NCI-H524 (cell line): ENCODE measurements around the gene LRRC37B.
"Not testable (repeated sequence)": the region's sequence is repeated elsewhere in the genome, so short reads cannot be mapped to it uniquely, and the experiment has no call there.

Experiments
- DNase-seq, 2 experiments: peaks; one replicate each; lab custom pipeline; 2025; lab: John Stamatoyannopoulos, UW

The LRRC37B gene

GRCh38 chr17:32006957-32007462 lies at the start of gene LRRC37B:
Gene LRRC37B (plus strand): TSS chr17:32007383. CDS start chr17:32021393, 14,010 bp downstream.
- DNase-seq = peak; percentile 71 to 78

DNA sequence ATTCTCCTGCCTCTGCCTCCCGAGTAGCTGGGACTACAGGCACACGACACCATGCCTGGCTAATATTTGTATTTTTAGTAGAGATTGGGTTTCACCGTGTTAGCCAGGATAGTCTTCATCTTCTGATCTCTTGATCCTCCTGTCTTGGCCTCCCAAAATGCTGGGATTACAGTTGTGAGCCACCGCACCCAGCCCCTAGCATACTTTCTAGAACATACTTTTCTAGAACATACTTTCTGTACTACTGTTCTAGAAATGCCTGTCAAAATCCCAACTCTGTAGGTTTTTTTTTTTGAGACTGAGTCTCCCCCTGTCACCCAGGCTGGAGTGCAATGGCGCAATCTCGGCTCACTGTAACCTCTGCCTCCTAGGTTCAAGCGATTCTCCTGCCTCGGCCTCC lies 43.1 kb upstream of the LRRC37B start:
- DNase-seq = not testable (repeated sequence)

- no peak for DNase-seq
Measured at GRCh38 chr17:31967648-31968047, 39.5 kb upstream of the LRRC37B start.

GRCh38 chr17:31970416-31970815 lies 36.8 kb upstream of the LRRC37B start:
- DNase-seq = not testable (repeated sequence)

DNA sequence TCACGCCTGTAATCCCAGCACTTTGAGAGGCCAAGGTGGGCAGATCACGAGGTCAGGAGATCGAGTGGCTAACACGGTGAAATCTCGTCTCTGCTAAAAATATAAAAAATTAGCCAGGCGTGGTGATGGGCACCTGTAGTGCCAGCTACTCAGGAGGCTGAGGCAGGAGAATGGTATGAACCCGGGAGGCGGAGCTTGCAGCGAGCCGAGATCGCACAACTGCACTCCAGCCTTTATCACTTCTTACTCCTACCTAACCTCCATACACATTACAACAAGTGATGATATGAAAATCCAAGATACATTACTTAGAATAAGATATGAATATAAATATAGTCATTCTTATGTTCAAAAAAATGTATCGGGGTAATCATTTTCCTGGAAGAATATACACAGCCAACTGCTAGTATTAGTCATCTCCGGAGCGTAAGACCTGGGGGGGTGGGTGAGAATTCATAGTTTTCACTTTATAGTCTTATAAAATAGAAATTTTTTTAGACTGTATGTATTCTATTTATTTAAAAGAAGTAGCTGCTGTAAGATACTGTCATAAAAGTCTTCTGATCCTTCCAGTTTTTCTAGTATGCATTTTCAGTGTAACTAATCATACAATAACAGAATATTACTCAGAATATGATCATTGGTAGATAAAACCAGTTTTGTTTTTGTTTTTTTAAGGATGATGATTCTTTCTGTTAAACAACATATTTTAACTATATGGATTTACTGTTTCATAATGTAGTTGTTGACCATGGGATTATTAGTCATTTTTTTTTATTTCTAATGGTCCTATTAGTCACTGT lies 32.7 kb upstream of the LRRC37B start:
- not testable (repeated sequence) for DNase-seq

DNA sequence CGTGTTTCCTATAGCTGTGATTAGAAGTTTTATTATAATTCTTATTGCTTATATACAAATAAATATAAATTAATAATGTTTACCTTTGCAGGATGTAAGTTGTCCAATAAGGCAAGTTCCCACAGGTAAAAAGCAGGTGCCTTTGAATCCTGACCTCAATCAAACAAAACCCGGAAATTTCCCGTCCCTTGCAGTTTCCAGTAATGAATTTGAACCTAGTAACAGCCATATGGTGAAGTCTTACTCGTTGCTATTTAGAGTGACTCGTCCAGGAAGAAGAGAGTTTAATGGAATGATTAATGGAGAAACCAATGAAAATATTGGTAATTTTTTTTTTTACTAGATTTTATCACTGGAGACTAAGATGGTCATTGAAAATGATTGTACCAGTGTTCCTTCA lies 31.8 kb upstream of the LRRC37B start:
- DNase-seq = not testable (repeated sequence)

GRCh38 chr17:31991821-31992220 lies 15.4 kb upstream of the LRRC37B start:
- DNase-seq = not testable (repeated sequence)

DNA sequence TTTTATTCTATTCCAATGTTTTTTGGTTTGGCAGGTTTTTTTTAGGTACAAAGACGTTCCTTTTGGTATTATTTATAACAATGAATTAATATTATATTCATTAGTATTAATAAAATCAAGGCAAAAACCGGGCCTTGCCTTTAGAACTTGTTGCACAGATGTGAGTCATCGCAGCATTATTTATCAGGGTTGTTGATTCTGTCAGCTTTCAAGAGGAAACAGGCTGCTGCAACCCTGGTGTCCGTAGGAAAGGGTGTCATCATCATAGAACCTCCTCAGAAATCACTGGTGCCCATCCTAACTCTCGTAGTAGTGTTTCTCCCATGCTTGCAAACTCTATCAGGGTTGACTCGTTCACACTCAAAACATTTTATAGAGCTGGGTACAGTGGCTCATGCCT lies 10.2 kb upstream of the LRRC37B start:
- DNase-seq = no peak

DNA sequence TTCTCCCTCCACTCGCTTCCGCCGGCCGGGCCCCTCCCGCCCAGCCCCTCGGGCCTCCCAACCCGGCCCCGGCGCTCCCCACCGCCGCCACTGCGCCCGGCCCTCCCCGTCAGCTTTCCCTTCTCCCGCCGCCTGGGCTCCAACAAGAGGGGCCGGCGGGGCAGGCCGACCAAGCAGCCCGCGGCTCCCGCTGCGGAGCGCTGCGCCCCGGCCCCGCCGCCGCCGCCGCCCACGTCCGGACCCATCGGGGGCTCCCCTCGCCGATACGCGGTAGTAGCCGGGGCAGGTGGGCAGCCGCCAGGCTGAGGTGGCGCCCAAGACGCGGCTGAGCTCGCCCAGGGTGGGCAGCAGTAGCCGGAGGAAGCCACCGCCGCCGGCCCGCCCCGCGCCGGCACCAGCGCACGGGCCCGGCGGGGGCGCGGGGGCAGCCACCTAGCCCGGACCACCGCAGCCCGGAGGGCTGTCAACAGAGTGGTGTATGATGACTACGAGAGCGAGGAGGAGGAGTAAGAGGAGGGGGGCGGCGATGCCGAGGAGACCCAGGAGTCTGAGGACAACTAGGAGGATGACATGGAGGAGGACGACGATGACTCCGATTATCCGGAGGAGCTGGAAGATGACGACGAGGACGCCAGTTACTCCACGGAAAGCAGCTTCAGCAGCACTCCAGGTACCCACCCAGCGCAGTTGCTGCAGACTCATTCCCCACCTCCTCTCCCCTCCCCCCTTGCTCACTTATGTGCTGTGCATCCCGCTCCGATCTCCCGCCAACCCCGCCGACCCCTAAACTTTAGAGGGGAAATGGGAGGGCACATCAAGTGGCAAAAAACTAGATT lies 498 bp downstream of the LRRC37B start:
- DNase-seq = peak; percentile 39 to 73

- no peak for DNase-seq
Measured at GRCh38 chr17:32009262-32009542, 2.0 kb downstream of the LRRC37B start.

- no peak for DNase-seq
Measured at GRCh38 chr17:32010114-32010513, 2.9 kb downstream of the LRRC37B start.

GRCh38 chr17:32015245-32016013 lies 8.2 kb downstream of the LRRC37B start:
- no peak for DNase-seq

DNA sequence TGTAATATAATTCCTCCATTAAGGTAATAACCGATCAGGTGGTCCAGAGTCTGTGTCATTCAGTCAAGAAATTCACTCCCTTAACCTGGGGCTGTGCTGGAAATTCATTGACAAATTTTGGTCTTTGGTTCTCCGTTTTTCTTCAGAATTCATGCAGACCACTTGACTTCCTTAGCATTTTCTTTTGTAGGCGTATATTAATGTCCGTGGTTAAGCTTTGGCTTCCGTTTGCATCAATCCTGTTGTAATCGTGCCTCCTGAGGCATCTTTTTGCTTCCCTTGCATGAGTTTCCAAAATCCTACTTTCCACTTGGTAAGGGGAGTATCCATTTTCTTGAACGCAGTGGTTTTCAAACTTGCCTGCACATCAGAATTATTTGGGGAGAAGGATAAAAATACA lies 9.0 kb downstream of the LRRC37B start:
- DNase-seq = no peak

GRCh38 chr17:32019228-32019627 lies 12.0 kb downstream of the LRRC37B start:
- no peak for DNase-seq

- DNase-seq = no peak
Measured at GRCh38 chr17:32020943-32021614, 13.9 kb downstream of the LRRC37B start.

DNA sequence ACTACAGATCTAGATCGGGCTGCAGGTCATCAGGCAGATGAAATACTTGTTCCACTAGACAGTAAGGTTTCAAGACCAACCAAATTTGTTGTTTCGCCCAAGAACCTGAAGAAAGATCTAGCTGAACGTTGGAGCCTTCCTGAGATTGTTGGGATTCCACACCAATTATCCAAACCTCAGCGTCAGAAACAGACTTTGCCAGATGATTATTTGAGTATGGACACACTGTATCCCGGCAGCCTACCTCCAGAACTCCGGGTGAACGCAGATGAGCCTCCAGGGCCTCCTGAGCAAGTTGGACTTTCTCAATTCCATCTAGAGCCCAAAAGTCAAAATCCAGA lies 14.4 kb downstream of the LRRC37B start:
- DNase-seq = no peak

GRCh38 chr17:32022554-32022953 lies 15.4 kb downstream of the LRRC37B start:
- DNase-seq = not testable (repeated sequence)

DNA sequence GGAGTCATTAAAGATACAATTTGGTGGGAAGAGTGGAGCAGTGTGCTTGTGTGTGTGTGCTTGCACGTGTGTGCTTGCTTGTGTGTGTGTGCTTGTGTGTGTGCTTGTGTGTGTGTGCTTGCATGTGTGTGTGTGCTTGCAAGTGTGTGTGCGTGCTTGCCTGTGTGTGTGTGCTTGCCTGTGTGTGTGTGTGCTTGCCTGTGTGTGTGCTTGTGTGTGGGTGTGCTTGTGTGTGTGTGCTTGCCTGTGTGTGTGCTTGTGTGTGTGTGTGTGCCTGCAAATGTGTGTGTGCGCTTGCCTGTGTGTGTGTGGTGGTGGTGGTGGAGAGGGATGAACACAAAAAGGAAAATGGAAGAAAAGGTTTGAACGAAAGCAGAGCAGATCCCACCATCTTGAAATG lies 20.1 kb downstream of the LRRC37B start:
- not testable (repeated sequence) for DNase-seq

GRCh38 chr17:32033223-32033622 lies 26.0 kb downstream of the LRRC37B start:
- DNase-seq = no peak

DNA sequence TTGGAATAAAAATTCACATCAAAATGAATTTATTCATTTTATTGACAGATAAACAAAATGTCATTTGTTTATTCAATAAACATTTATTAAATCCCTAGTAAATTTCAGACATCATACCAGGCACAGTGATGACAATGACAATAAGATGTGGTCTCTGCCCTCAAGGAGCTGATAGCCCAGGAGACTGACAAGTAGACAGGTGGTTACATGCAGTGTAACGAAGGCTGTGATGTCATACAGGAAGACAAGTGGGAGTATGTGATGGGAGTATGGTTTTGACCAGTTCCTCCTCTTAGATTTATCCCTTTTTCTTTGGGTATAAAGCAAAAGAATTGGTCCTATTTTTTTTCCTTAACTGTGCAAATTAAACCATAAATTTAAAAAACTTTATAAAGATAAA lies 26.6 kb downstream of the LRRC37B start:
- DNase-seq = not testable (repeated sequence)

DNA sequence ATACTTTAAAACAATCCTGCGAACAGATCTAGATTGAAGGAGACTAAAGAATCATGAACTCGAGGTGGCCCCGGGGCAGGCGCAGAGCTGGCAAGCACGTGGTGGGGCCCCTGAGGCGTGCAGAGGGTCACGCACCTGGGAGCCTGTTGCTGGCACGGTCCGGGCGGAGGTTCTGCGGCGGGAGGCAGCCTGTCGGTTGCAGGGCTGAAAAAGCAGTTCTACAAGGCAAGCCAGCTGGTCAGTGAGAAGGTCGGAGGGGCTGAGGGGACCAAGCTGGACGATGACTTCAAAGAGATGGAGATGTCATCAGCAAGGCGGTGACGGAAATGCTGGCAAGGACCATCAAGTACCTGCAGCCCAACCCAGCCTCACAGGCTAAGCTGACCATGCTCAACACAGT lies 33.1 kb downstream of the LRRC37B start:
- DNase-seq = not testable (repeated sequence)
